ENCODE results near the gene ADSS1.

DNA sequence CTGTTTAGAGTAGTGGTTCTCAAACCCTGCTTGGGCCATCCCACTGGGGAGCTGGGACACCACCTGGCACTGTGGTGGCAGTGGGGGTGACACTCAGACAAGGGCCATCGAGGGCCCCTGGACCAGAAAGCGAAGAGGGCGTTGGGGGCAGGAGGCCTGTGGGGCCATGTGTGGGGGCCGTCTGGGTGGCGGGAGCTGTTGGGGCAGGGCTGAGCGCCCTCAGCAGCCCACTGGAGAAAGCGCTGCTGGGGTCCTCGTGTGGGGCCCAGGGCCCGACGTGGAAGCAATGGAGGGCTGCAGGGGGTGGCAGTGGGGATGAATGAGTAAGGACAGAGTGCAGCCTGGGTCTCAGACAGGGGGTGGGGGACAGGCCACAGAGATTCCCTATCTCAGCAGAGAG, 5.9 kb upstream of the ADSS1 start:
- TF ChIP-seq, protein P1, sequence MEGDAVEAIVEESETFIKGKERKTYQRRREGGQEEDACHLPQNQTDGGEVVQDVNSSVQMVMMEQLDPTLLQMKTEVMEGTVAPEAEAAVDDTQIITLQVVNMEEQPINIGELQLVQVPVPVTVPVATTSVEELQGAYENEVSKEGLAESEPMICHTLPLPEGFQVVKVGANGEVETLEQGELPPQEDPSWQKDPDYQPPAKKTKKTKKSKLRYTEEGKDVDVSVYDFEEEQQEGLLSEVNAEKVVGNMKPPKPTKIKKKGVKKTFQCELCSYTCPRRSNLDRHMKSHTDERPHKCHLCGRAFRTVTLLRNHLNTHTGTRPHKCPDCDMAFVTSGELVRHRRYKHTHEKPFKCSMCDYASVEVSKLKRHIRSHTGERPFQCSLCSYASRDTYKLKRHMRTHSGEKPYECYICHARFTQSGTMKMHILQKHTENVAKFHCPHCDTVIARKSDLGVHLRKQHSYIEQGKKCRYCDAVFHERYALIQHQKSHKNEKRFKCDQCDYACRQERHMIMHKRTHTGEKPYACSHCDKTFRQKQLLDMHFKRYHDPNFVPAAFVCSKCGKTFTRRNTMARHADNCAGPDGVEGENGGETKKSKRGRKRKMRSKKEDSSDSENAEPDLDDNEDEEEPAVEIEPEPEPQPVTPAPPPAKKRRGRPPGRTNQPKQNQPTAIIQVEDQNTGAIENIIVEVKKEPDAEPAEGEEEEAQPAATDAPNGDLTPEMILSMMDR (conservative IDR thresholded peaks at IDR 0.05; ENCODE audit: low read depth, low read length), result no peak
- TF ChIP-seq EZH2 (IDR thresholded peaks at IDR 0.05; ENCODE audit: borderline replicate concordance, low read depth, low read length, poor library complexity, severe bottlenecking), result no peak
